OCI-LY1 (cell line): ENCODE results near the gene USP53.

Experiments used
- CTCF ChIP-seq: fragments of 200-600 bp; sonication (generic), shearing (Covaris generic); IDR thresholded peaks from 2 replicates; pipeline ENCODE4 v1.5.1; 2017; ENCODE audit warnings: mild to moderate bottlenecking, antibody characterized with exemption, low read length, moderate library complexity, mixed read lengths
- EZH2 ChIP-seq: fragments of 200-600 bp; sonication (generic), shearing (Covaris generic); IDR thresholded peaks from 2 replicates; pipeline ENCODE4 v1.8.0; 2017; ENCODE audit warnings: borderline replicate concordance, mixed run types, mild to moderate bottlenecking, antibody characterized with exemption, low read length, moderate library complexity, mixed read lengths

- no peak for TF ChIP-seq CTCF
- no peak for TF ChIP-seq EZH2
Observed at GRCh38 chr4:119307606-119308005, 95.1 kb downstream of the USP53 start.
